OCI-LY7 (cell line): Measurements from ENCODE around the gene KCNN1. TPM values are rescaled to one million over a fixed set of nuclear protein-coding genes. Genes with fewer than 3 reads are reported as not detected.

ENCODE experiments used
- BruUV-seq: library from RNA; stranded (reverse); fragments of 400-500 nt; replicated peaks from 2 replicates; lab custom pipeline; 2021; lab: Mats Ljungman, UMichigan
- CTCF ChIA-PET: fragments of 300-600 bp; sonication (Branson Sonifier 250); formaldehyde crosslinking; loops from one replicate; lab custom pipeline; 2022; ENCODE audit warnings: antibody characterized with exemption; ENCODE audit not compliant: unreplicated experiment; lab: Charles Lee
- POLR2A ChIA-PET: fragments of 300-600 bp; sonication (Branson Sonifier 250); formaldehyde crosslinking; loops from one replicate; lab custom pipeline; 2022; ENCODE audit warnings: antibody characterized with exemption; lab: Charles Lee
- DNase-seq: peaks from one replicate; pipeline ENCODE4 v3.0.0-alpha.2; 2015; ENCODE audit warnings: low spot score
- H2AFZ ChIP-seq: fragments of 200-600 bp; sonication (generic), shearing (Covaris generic); 2 replicates; pipeline ENCODE4 v1.6.1; 2014; ENCODE audit warnings: mild to moderate bottlenecking, antibody characterized with exemption, low read length, moderate library complexity
- H3K27ac ChIP-seq: fragments of 200-600 bp; sonication (generic); 2 replicates; pipeline ENCODE4 v1.5.1; 2014; ENCODE audit warnings: mixed run types, low read depth, mild to moderate bottlenecking, moderate library complexity, low read length, inconsistent platforms; ENCODE audit not compliant: poor library complexity, severe bottlenecking
- H3K36me3 ChIP-seq: fragments of 200-600 bp; sonication (generic); 2 replicates; pipeline ENCODE4 v1.6.1; 2014; ENCODE audit warnings: mild to moderate bottlenecking, antibody characterized with exemption, low read length, moderate library complexity, mixed read lengths; ENCODE audit not compliant: insufficient read depth
- H3K4me1 ChIP-seq: fragments of 200-600 bp; sonication (generic); 2 replicates; pipeline ENCODE4 v1.5.1; 2014; ENCODE audit warnings: mild to moderate bottlenecking, low read length; ENCODE audit not compliant: insufficient read depth, poor library complexity, severe bottlenecking
- H3K4me2 ChIP-seq: fragments of 200-600 bp; sonication (generic); 2 replicates; pipeline ENCODE4 v1.6.1; 2014; ENCODE audit warnings: mild to moderate bottlenecking, low read length
- H3K4me3 ChIP-seq: fragments of 200-600 bp; sonication (generic); 2 replicates; pipeline ENCODE4 v1.5.1; 2014; ENCODE audit warnings: mild to moderate bottlenecking, low read depth, low read length; ENCODE audit not compliant: poor library complexity, severe bottlenecking
- H3K79me2 ChIP-seq: fragments of 200-600 bp; sonication (generic); 2 replicates; pipeline ENCODE4 v1.6.1; 2016; ENCODE audit warnings: low read depth, mild to moderate bottlenecking, low read length, moderate library complexity, mixed read lengths; ENCODE audit not compliant: insufficient read depth
- H3K9me2 ChIP-seq: fragments of 200-600 bp; sonication (generic); 2 replicates; pipeline ENCODE4 v1.6.1; 2016; ENCODE audit warnings: mild to moderate bottlenecking, low read length, mixed read lengths; ENCODE audit not compliant: insufficient read depth
- H3K9me3 ChIP-seq: fragments of 200-600 bp; sonication (generic); 2 replicates; pipeline ENCODE4 v1.6.1; 2014; ENCODE audit warnings: mild to moderate bottlenecking, mixed run types, low read length, mixed read lengths
- H4K20me1 ChIP-seq: fragments of 200-600 bp; sonication (generic); 2 replicates; pipeline ENCODE4 v1.6.1; 2014; ENCODE audit warnings: mild to moderate bottlenecking, antibody characterized with exemption, low read length, moderate library complexity, mixed read lengths; ENCODE audit not compliant: insufficient read depth
- CTCF ChIP-seq: fragments of 200-600 bp; sonication (generic); conservative IDR thresholded peaks from 2 replicates; pipeline ENCODE4 v1.5.1; 2014; ENCODE audit warnings: mild to moderate bottlenecking, antibody characterized with exemption, low read length, moderate library complexity, mixed read lengths
- EZH2phosphoT487 ChIP-seq: fragments of 200-600 bp; sonication (generic); IDR thresholded peaks from 2 replicates; pipeline ENCODE4 v1.6.1; 2018; ENCODE audit warnings: low read depth, borderline replicate concordance, mild to moderate bottlenecking, mixed run types, antibody characterized with exemption, low read length, moderate library complexity, mixed read lengths
- intact Hi-C: fragments of 100-400 bp; cut with micrococcal nuclease; formaldehyde crosslinking; loops from one replicate; pipeline ENCODE4 v1.10.0; 2022; ENCODE audit not compliant: unreplicated experiment
- total RNA-seq, 2 experiments: library from RNA; depleted of rRNA in 1 of 2; stranded (reverse); fragments of >200 nt in 1 of 2; shearing (Covaris generic) in 1 of 2; gene quantifications; 2 replicates each; pipeline ENCODE4 v1.2.3, GENCODE V29; 2014 to 2022

The KCNN1 gene
- total RNA-seq, 2 experiments from 2014 or later: 0.57 to 1.1 TPM

- ChIA-PET CTCF (no interaction called here), POLR2A (interaction anchor here (0.6 to 0.7 kb wide), 2 partner anchors 11 to 117 kb away, joined by 3 read pairs; no protein-coding TSS in a partner anchor)
- BruUV-seq: no TSS peak
- TF ChIP-seq EZH2phosphoT487 (no peak), CTCF (no peak)
- H3K79me2 ChIP-seq: no peaks in the 10 kb centered on the region
- H3K4me1 ChIP-seq: peaks cover 20% of the 10 kb centered on the region
- no peaks in the 10 kb centered on the region for H4K20me1 ChIP-seq
- H3K27ac ChIP-seq: no peak overlapping the region
- H3K36me3 ChIP-seq: no peaks in the 10 kb centered on the region
- H3K4me2 ChIP-seq: no peak overlapping the region
- H2AFZ ChIP-seq: no peak overlapping the region
- H3K9me3 ChIP-seq: no peaks in the 10 kb centered on the region
- DNase-seq: no peak
- H3K9me2 ChIP-seq: no peaks in the 10 kb centered on the region
- H3K4me3 ChIP-seq: no peak overlapping the region
- intact Hi-C loops: no loop called here
Observed at GRCh38 chr19:17954401-17954800, 12.5 kb upstream of the KCNN1 start.

GRCh38 chr19:17957149-17957849 lies 9.6 kb upstream of the KCNN1 start:
- intact Hi-C loops: no loop called here
- H3K36me3 ChIP-seq: no peaks in the 10 kb centered on the region
- no peaks in the 10 kb centered on the region for H3K79me2 ChIP-seq
- ChIA-PET CTCF (no interaction called here), POLR2A (no interaction called here)
- no peaks in the 10 kb centered on the region for H3K4me1 ChIP-seq
- no peak overlapping the region for H2AFZ ChIP-seq
- no peaks in the 10 kb centered on the region for H3K9me3 ChIP-seq
- H3K9me2 ChIP-seq: no peaks in the 10 kb centered on the region
- no peak overlapping the region for H3K27ac ChIP-seq
- BruUV-seq: no TSS peak
- DNase-seq: no peak
- H4K20me1 ChIP-seq: no peaks in the 10 kb centered on the region
- no peak overlapping the region for H3K4me2 ChIP-seq
- no peak for TF ChIP-seq CTCF
- no peak for TF ChIP-seq EZH2phosphoT487
- no peak overlapping the region for H3K4me3 ChIP-seq

GRCh38 chr19:17957885-17958284 lies 9.0 kb upstream of the KCNN1 start:
- CTCF ChIA-PET: interaction anchor here (0.5 kb wide), 1 partner anchor 99 kb away, joined by 7 read pairs; no protein-coding TSS in a partner anchor
- no TSS peak for BruUV-seq
- no peak for TF ChIP-seq EZH2phosphoT487
- TF ChIP-seq CTCF: no peak

More at GRCh38 chr19:17957885-17958284, 9.0 kb upstream of the KCNN1 start:
- no peak overlapping the region for H2AFZ ChIP-seq
- POLR2A ChIA-PET: interaction anchor here (0.8 kb wide), 1 partner anchor 10 kb away, joined by 3 read pairs; no protein-coding TSS in a partner anchor
- H3K9me2 ChIP-seq: no peaks in the 10 kb centered on the region
- intact Hi-C loops: no loop called here
- no peak overlapping the region for H3K27ac ChIP-seq
- no peak overlapping the region for H3K4me3 ChIP-seq
- H3K9me3 ChIP-seq: no peaks in the 10 kb centered on the region
- no peak for DNase-seq
- no peaks in the 10 kb centered on the region for H3K36me3 ChIP-seq
- no peaks in the 10 kb centered on the region for H4K20me1 ChIP-seq
- H3K4me1 ChIP-seq: no peaks in the 10 kb centered on the region
- H3K4me2 ChIP-seq: no peak overlapping the region
- H3K79me2 ChIP-seq: no peaks in the 10 kb centered on the region
